Measurements from ENCODE around the gene SRGN. TPM values are rescaled to one million over a fixed set of nuclear protein-coding genes. Genes with fewer than 3 reads are reported as not detected.

The SRGN gene
- polyA plus RNA-seq, 3 donors: 1,724 to 3,407 (median 1,859) TPM

- Histone ChIP-seq H3K9ac (ENCODE audit: insufficient read depth, low read length, poor library complexity, severe bottlenecking) (peak overlapping the region; percentile 79), H3K4me1 (ENCODE audit: control insufficient read depth in 1 of 2, insufficient read depth in 2 of 2, low read length in 2 of 2) (peaks cover 73 to 78% of the 10 kb centered on the region in 2 donors), H2AFZ (ENCODE audit: insufficient read depth, low read depth, low read length, poor library complexity, severe bottlenecking) (no peak overlapping the region), H3K36me3 (replicated peaks in 1 of 2; ENCODE audit: control insufficient read depth in 1 of 2, insufficient read depth in 2 of 2, low read length in 2 of 2) (no peaks in the 10 kb centered on the region), H3K4me3 (replicated peaks in 1 of 3; ENCODE audit: low read depth in 2 of 3, low read length in 3 of 3) (peak overlapping the region in 2 of 3 experiments; percentile 12 to 58), H3K79me2 (ENCODE audit: insufficient read depth, low read length) (peaks cover 34% of the 10 kb centered on the region), H3K27me3 (ENCODE audit: control insufficient read depth in 2 of 2, insufficient read depth in 2 of 2, low read length in 2 of 2) (no peaks in the 10 kb centered on the region), H3K9me3 (replicated peaks in 1 of 2; ENCODE audit: control insufficient read depth in 1 of 2, insufficient read depth in 1 of 2, low read length in 2 of 2) (no peaks in the 10 kb centered on the region), H3K4me2 (replicated peaks; ENCODE audit: extremely low read depth, low read length, poor library complexity, severe bottlenecking) (peak overlapping the region; percentile 54), H3K27ac (ENCODE audit: low read depth in 1 of 2, low read length in 2 of 2) (peak overlapping the region; percentile 98 to 100), H4K20me1 (ENCODE audit: insufficient read depth, low read length) (no peaks in the 10 kb centered on the region)
- Mint-ChIP-seq H3K27me3 (ENCODE audit: low read depth in 3 of 3) (peaks cover 0 to 4% (median 0%) of the 10 kb centered on the region in 3 donors), H3K4me1 (peaks cover 77% of the 10 kb centered on the region), H3K4me3 (peak overlapping the region; percentile 80 to 81), H3K27ac (peak overlapping the region; percentile 99 to 100 (median 100)), H3K36me3 (peaks cover 7 to 10% of the 10 kb centered on the region in 2 donors), H3K9me3 (peaks cover 0 to 3% (median 0%) of the 10 kb centered on the region in 7 donors)
- intact Hi-C loops (cut with micrococcal nuclease): loop anchor here (1.0 to 5.0 kb wide), 5 partner anchors 15 to 43 kb away; partner anchors contain the start of gene SRGN (in 2 of the 2)
- no peak for TF ChIP-seq CTCF (IDR thresholded peaks at IDR 0.05)
- peak; percentile 94 to 99 (median 97) for DNase-seq
- 0% methylated on average over 2 of the region's 6 CpGs for WGBS (ENCODE audit: insufficient coverage)
Measured at GRCh38 chr10:69045441-69046300, 42.2 kb upstream of the SRGN start.

DNA sequence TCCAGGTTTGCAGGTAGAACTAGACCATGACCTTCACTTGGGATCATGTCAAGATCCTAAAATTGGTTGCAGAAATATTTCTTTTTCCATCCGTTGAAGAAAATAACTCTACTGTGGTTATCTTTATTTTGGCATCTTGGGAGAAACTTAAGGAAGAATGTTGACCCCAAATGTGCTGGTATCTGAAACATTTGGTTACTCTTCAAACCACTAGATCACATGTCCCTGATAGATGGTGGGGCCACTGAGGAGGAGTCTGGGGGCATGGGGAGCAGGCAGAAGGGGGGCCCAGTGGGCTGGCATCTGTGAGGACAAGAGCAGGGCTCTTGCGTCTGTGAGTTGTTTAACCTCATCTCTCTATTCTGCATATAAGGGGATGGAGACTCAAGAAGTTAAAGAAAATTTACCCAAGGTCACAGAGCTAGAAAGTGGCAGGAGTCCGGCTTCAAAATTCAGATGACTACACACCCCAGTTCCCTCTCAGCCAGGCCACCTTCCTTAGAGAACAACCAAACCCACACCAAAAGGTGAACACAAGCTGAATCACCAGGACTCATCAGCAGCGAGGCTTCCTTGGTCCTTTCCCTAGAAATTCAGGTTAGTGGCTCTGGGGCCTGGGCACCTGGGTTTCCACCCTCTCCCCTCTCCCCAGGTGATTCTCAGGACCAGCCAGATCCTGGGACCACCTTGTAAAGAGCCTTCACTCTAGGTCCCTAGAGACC is 40.6 kb upstream of the SRGN start:
- WGBS (ENCODE audit: insufficient coverage): 17% methylated on average over 1 of the region's 4 CpGs
- Histone ChIP-seq H4K20me1 (ENCODE audit: insufficient read depth, low read length) (no peaks in the 10 kb centered on the region), H3K79me2 (ENCODE audit: insufficient read depth, low read length) (peaks cover 48% of the 10 kb centered on the region), H3K4me1 (ENCODE audit: control insufficient read depth in 1 of 2, insufficient read depth in 2 of 2, low read length in 2 of 2) (peaks cover 89 to 94% of the 10 kb centered on the region in 2 donors), H3K27me3 (ENCODE audit: control insufficient read depth in 2 of 2, insufficient read depth in 2 of 2, low read length in 2 of 2) (no peaks in the 10 kb centered on the region), H3K36me3 (replicated peaks in 1 of 2; ENCODE audit: control insufficient read depth in 1 of 2, insufficient read depth in 2 of 2, low read length in 2 of 2) (no peaks in the 10 kb centered on the region), H3K27ac (ENCODE audit: low read depth in 1 of 2, low read length in 2 of 2) (peak overlapping the region; percentile 98 to 100), H3K4me2 (replicated peaks; ENCODE audit: extremely low read depth, low read length, poor library complexity, severe bottlenecking) (peak overlapping the region; percentile 30), H3K9me3 (replicated peaks in 1 of 2; ENCODE audit: control insufficient read depth in 1 of 2, insufficient read depth in 1 of 2, low read length in 2 of 2) (no peaks in the 10 kb centered on the region), H3K4me3 (replicated peaks in 1 of 3; ENCODE audit: low read depth in 2 of 3, low read length in 3 of 3) (peak overlapping the region in 1 of 3 experiments; percentile 38), H2AFZ (ENCODE audit: insufficient read depth, low read depth, low read length, poor library complexity, severe bottlenecking) (no peak overlapping the region), H3K9ac (ENCODE audit: insufficient read depth, low read length, poor library complexity, severe bottlenecking) (peak overlapping the region; percentile 71)
- H3K9me3 Mint-ChIP-seq: peaks cover 0 to 3% (median 0%) of the 10 kb centered on the region in 7 donors
- no peak for TF ChIP-seq CTCF (IDR thresholded peaks at IDR 0.05)
- peak; percentile 66 to 82 (median 66) for DNase-seq
- intact Hi-C loops (cut with micrococcal nuclease): loop anchor here (2.0 to 5.0 kb wide), 3 partner anchors 14 to 42 kb away; partner anchors contain the start of gene SRGN (in 1 of the 2)
- H3K36me3 Mint-ChIP-seq: peaks cover 7 to 12% of the 10 kb centered on the region in 2 donors
- peak overlapping the region; percentile 99 to 100 (median 100) for H3K27ac Mint-ChIP-seq
- H3K4me1 Mint-ChIP-seq: peaks cover 91% of the 10 kb centered on the region
- H3K4me3 Mint-ChIP-seq: peak overlapping the region; percentile 35 to 67
- peaks cover 0 to 4% (median 0%) of the 10 kb centered on the region in 3 donors for H3K27me3 Mint-ChIP-seq (ENCODE audit: low read depth in 3 of 3)

Data from CD14-positive monocyte (primary cell).